DOHH2 (cell line): ENCODE data around the gene NRXN3.

Experiments
- H3F3A ChIP-seq: fragments of 200-600 bp; sonication (generic), shearing (Covaris generic); 2 replicates; pipeline ENCODE4 v1.6.0; 2016; ENCODE audit warnings: antibody characterized with exemption, mild to moderate bottlenecking; ENCODE audit not compliant: control insufficient read depth, insufficient read depth
- H3K27ac ChIP-seq: fragments of 200-600 bp; sonication (generic); 2 replicates; pipeline ENCODE4 v1.5.1; 2014; ENCODE audit warnings: low read depth, mild to moderate bottlenecking, low read length, moderate library complexity
- H3K27me3 ChIP-seq: fragments of 200-600 bp; sonication (generic); 2 replicates; pipeline ENCODE4 v1.6.1; 2014; ENCODE audit warnings: mild to moderate bottlenecking, low read length, mixed read lengths; ENCODE audit not compliant: control insufficient read depth
- H3K36me3 ChIP-seq: fragments of 200-600 bp; sonication (generic); 2 replicates; pipeline ENCODE4 v1.6.1; 2014; ENCODE audit warnings: mild to moderate bottlenecking, low read length, moderate library complexity, mixed read lengths; ENCODE audit not compliant: control insufficient read depth
- H3K4me1 ChIP-seq: fragments of 200-600 bp; sonication (generic); 2 replicates; pipeline ENCODE4 v1.6.1; 2014; ENCODE audit warnings: mild to moderate bottlenecking, low read length, mixed read lengths; ENCODE audit not compliant: control insufficient read depth
- H3K4me2 ChIP-seq: fragments of 200-600 bp; sonication (generic); 2 replicates; pipeline ENCODE4 v1.6.0; 2014; ENCODE audit warnings: mild to moderate bottlenecking, low read length, moderate library complexity
- H3K4me3 ChIP-seq: fragments of 200-600 bp; sonication (generic); 2 replicates; pipeline ENCODE4 v1.5.1; 2014; ENCODE audit warnings: mild to moderate bottlenecking, low read length, mixed read lengths
- H3K79me2 ChIP-seq: fragments of 200-600 bp; sonication (generic); 2 replicates; pipeline ENCODE4 v1.6.1; 2014; ENCODE audit warnings: mild to moderate bottlenecking, low read length, mixed read lengths; ENCODE audit not compliant: control insufficient read depth
- H3K9me2 ChIP-seq: fragments of 200-600 bp; sonication (generic); replicated peaks from 2 replicates; pipeline ENCODE4 v1.6.1; 2014; ENCODE audit warnings: mild to moderate bottlenecking, low read length, mixed read lengths; ENCODE audit not compliant: control insufficient read depth
- H3K9me3 ChIP-seq: fragments of 200-600 bp; sonication (generic); 2 replicates; pipeline ENCODE4 v1.6.1; 2014; ENCODE audit warnings: antibody characterized with exemption, low read length, mixed read lengths; ENCODE audit not compliant: control insufficient read depth, insufficient read depth
- H4K20me1 ChIP-seq: fragments of 200-600 bp; sonication (generic); 2 replicates; pipeline ENCODE4 v1.6.0; 2014; ENCODE audit warnings: low read depth, mild to moderate bottlenecking, antibody characterized with exemption, low read length, moderate library complexity; ENCODE audit not compliant: control insufficient read depth, insufficient read depth
- EZH2phosphoT487 ChIP-seq: fragments of 200-600 bp; sonication (generic); IDR thresholded peaks from 2 replicates; pipeline ENCODE4 v1.6.1; 2017; ENCODE audit warnings: borderline replicate concordance, mild to moderate bottlenecking, antibody characterized with exemption, low read length, moderate library complexity, mixed read lengths
- TF ChIP-seq, protein P1 (sequence below): fragments of 200-600 bp; sonication (generic); IDR thresholded peaks from one replicate; pipeline ENCODE4 v1.5.1; 2014; ENCODE audit warnings: antibody characterized with exemption, mild to moderate bottlenecking, low read depth, low read length; ENCODE audit not compliant: poor library complexity, severe bottlenecking

NRXN3 gene

DNA sequence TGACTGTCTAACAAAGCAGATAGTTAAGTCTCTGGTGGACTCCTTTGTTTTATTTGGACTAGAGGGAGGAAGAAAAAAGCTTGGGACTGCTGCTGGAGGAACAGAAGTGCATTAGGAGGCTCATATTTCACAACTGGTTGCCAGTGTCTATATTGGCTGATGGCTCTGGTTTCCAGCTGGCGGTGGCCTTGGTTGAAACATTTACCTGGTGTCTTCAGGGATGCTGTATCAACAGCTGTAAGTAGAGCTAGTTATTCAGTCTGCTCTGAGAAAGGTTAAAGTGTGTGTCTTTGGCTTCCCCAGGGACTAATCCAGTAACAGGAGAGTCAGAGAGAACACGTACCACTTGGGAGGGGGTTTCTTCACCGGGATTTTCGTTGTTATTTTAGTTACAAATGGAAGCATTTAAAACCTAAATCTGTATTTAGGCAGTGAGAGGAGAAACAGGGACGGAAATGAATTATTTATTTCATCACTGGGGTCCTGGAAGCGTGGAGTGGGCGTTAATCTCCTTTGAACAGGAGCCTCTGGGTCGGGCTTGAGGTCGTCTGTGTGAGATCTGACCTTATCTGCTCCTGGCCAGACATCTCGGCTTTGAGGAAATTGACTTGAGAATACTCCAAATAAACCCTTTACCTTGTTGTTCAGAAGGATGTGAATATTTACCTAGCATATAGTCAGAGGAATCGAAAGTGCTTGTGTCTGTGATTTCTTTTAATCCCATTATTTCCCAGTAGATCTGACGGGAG, 149.9 kb downstream of the NRXN3 start:
- no peaks in the 10 kb centered on the region for H3F3A ChIP-seq
- no peak for TF ChIP-seq EZH2phosphoT487
- TF ChIP-seq, protein P1, sequence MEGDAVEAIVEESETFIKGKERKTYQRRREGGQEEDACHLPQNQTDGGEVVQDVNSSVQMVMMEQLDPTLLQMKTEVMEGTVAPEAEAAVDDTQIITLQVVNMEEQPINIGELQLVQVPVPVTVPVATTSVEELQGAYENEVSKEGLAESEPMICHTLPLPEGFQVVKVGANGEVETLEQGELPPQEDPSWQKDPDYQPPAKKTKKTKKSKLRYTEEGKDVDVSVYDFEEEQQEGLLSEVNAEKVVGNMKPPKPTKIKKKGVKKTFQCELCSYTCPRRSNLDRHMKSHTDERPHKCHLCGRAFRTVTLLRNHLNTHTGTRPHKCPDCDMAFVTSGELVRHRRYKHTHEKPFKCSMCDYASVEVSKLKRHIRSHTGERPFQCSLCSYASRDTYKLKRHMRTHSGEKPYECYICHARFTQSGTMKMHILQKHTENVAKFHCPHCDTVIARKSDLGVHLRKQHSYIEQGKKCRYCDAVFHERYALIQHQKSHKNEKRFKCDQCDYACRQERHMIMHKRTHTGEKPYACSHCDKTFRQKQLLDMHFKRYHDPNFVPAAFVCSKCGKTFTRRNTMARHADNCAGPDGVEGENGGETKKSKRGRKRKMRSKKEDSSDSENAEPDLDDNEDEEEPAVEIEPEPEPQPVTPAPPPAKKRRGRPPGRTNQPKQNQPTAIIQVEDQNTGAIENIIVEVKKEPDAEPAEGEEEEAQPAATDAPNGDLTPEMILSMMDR = no peak
- H3K4me1 ChIP-seq = no peaks in the 10 kb centered on the region
- H3K79me2 ChIP-seq = no peaks in the 10 kb centered on the region
- no peaks in the 10 kb centered on the region for H4K20me1 ChIP-seq
- H3K9me2 ChIP-seq = no peaks in the 10 kb centered on the region
- H3K9me3 ChIP-seq = no peaks in the 10 kb centered on the region
- no peak overlapping the region for H3K4me3 ChIP-seq
- no peak overlapping the region for H3K4me2 ChIP-seq
- no peaks in the 10 kb centered on the region for H3K36me3 ChIP-seq
- H3K27ac ChIP-seq = no peak overlapping the region
- no peaks in the 10 kb centered on the region for H3K27me3 ChIP-seq

DNA sequence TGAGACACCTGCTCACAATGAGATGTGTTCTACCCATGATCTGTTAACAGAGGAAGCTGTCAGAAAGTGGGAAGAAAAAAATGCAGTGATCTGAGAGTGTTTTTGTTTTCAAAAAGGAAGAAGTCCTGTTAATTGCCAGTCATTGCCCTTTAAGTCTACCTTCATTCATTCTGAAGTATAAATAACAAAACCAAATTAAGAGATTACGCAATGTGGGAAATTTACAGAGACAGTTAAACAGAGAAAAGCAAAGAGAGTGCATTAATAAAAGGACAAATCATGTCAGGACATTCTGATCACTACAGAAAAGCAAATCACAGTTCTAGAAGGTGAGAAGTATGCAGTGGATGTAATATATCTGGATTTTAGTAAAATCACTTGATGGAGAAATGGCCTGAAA, 154.2 kb downstream of the NRXN3 start:
- Histone ChIP-seq H3K9me3 (no peaks in the 10 kb centered on the region), H3F3A (no peaks in the 10 kb centered on the region), H3K9me2 (no peaks in the 10 kb centered on the region), H3K27ac (no peak overlapping the region), H3K4me3 (no peak overlapping the region), H4K20me1 (no peaks in the 10 kb centered on the region), H3K4me1 (no peaks in the 10 kb centered on the region), H3K79me2 (no peaks in the 10 kb centered on the region), H3K4me2 (no peak overlapping the region), H3K27me3 (no peaks in the 10 kb centered on the region), H3K36me3 (no peaks in the 10 kb centered on the region)
- TF ChIP-seq, protein P1 = no peak
- no peak for TF ChIP-seq EZH2phosphoT487

DNA sequence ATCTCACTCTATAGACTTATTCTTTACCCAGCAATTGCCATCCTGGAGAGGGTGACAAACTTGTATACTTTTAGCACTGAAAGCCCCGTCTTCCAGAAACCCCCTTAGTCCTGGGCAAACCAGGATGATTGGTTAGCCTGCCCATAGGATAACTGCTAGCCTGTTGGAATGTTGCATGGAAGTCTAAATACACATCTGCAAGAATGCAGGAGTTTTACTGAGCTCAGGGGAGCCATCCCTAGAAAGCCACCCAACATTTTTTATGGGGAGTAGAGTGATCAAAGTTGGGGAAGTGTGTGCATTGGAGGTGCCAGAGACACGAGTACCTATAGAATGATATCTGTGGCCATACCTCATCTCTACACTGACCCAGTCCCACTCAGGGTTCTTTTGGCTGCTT, 155.7 kb downstream of the NRXN3 start:
- H3F3A ChIP-seq = no peaks in the 10 kb centered on the region
- H3K9me3 ChIP-seq = no peaks in the 10 kb centered on the region
- no peak overlapping the region for H3K4me2 ChIP-seq
- H3K4me1 ChIP-seq = no peaks in the 10 kb centered on the region
- TF ChIP-seq, protein P1 = no peak
- no peak for TF ChIP-seq EZH2phosphoT487
- H3K27ac ChIP-seq = no peak overlapping the region
- H3K4me3 ChIP-seq = no peak overlapping the region
- H3K36me3 ChIP-seq = no peaks in the 10 kb centered on the region
- no peaks in the 10 kb centered on the region for H3K9me2 ChIP-seq
- no peaks in the 10 kb centered on the region for H3K79me2 ChIP-seq
- H3K27me3 ChIP-seq = no peaks in the 10 kb centered on the region
- no peaks in the 10 kb centered on the region for H4K20me1 ChIP-seq
